Spinal cord (tissue), 10 donors: ENCODE results near the gene ST6GALNAC3. TPM values are rescaled to one million over a fixed set of nuclear protein-coding genes. Genes with fewer than 3 reads are reported as not detected.
A peak's percentile ranks its signal among the peaks of the same experiment; 100 is the strongest.

Source experiments
- DNase-seq, 6 donors: peaks; one replicate each; pipeline versions ENCODE4 v3.0.0 to v3.0.0-alpha.2; 2013 to 2015; ENCODE audit warnings: low spot score in 6 of 6, low read depth in 4 of 6
- H3K27ac ChIP-seq: one replicate; pipeline ENCODE4 v1.5.1; 2013; ENCODE audit warnings: low read depth, low read length, control low read depth
- H3K27me3 ChIP-seq: one replicate; pipeline ENCODE4 v1.6.1; 2013; ENCODE audit warnings: low read length; ENCODE audit not compliant: control insufficient read depth, insufficient read depth
- H3K36me3 ChIP-seq: one replicate; pipeline ENCODE4 v1.6.1; 2013; ENCODE audit warnings: low read length; ENCODE audit not compliant: control insufficient read depth, insufficient read depth
- H3K4me1 ChIP-seq: one replicate; pipeline ENCODE4 v1.6.1; 2013; ENCODE audit warnings: low read length; ENCODE audit not compliant: control insufficient read depth, insufficient read depth
- H3K4me3 ChIP-seq: one replicate; pipeline ENCODE4 v1.5.1; 2013; ENCODE audit warnings: low read depth, low read length, control low read depth
- H3K9me3 ChIP-seq: one replicate; pipeline ENCODE4 v1.6.1; 2013; ENCODE audit warnings: low read length; ENCODE audit not compliant: control insufficient read depth, insufficient read depth
- WGBS: methylation state at CpG from one replicate; pipeline ENCODE4 v1.1.5; 2013; ENCODE audit warnings: missing lambda C conversion rate; ENCODE audit not compliant: insufficient coverage; 5-methylcytosine and 5-hydroxymethylcytosine counted together
- polyA plus RNA-seq, 2 donors: library from polyadenylated mRNA; unstranded; fragments of 120-200 nt; gene quantifications; one replicate each; pipeline ENCODE4 v1.2.1, GENCODE V29; 2013; ENCODE audit not compliant: insufficient read length in 2 of 2
- total RNA-seq, 2 donors: library from RNA; depleted of rRNA in 1 of 2; stranded (reverse); fragments of 120-200 nt in 1 of 2; fragments of >200 nt in 1 of 2; gene quantifications; one replicate each; pipeline versions ENCODE4 v1.2.3 to v1.2.4, GENCODE V29; 2013 to 2014
- donor health status: healthy.

ST6GALNAC3 gene
- total and polyA plus RNA-seq, 4 donors: 17.2 to 64.0 (median 26.0) TPM

- WGBS: 82% methylated on average over 2 of the region's 3 CpGs
- DNase-seq: peak in 1 of 6 donors; percentile 27
- no peaks in the 10 kb centered on the region for H3K4me1 ChIP-seq
- H3K27me3 ChIP-seq: no peaks in the 10 kb centered on the region
- H3K27ac ChIP-seq: no peak overlapping the region
- no peak overlapping the region for H3K4me3 ChIP-seq
- no peaks in the 10 kb centered on the region for H3K36me3 ChIP-seq
- no peaks in the 10 kb centered on the region for H3K9me3 ChIP-seq
These were observed 540.9 kb downstream of the ST6GALNAC3 start for GRCh38 chr1:76615253-76616035.

DNA sequence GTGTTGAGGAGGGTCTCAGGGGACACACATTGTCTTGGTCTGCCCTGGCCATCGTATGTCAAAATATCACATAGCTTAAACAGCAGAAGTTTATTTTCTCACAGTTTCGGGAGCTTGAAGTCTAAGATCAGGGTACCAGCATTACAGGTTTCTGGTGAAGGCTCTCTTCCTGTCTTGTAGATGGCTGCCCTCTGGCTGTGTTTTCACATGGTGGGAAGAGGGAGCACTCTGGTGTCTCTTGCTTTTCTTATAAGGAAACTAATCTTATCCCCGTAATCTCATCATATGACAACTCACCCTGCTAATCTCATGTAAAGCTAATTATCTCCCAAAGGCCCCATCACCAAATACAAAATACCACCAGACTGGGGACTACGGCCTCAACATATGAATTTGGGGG is 545.8 kb downstream of the ST6GALNAC3 start:
- Histone ChIP-seq H3K4me1 (no peaks in the 10 kb centered on the region), H3K27me3 (no peaks in the 10 kb centered on the region), H3K27ac (no peak overlapping the region), H3K36me3 (no peaks in the 10 kb centered on the region), H3K4me3 (no peak overlapping the region), H3K9me3 (no peaks in the 10 kb centered on the region)
- 100% methylated on average over 1 of the region's 4 CpGs for WGBS
- no peak for DNase-seq

DNA sequence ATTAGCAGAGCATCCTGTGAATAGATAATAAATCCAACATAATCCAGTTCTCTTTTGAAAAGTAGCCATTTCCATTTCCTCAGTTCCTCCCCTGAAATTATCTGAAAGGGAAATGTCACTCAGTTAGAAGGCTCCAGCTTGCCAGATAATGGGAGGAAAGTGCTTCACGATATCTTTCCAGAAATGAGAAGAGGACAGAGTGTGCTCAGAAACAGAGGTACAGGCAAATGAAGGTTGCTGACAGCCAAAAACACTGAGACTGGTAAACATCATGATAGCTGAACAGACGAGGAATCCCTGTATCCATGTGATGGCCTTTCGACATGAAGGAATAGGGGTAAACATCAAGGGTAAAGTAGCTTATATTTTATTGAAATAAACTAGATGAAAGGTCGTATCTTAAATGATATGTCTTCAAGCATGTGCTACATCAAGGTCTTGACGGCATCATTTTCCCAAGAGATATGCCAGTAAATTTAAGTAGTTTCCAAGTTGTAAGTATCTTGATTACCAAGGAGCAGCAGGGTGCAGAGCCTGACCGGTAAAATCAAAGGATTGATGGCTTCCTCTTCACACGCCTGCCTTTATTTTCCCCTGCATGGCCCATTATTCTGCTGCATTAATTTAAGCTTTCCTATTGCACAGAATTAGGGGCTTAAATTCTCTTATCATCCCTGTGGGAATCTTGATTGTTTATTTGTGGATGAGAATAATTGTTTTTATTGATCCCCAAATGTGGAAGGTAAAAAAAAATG is 548.4 kb downstream of the ST6GALNAC3 start:
- peak in 1 of 6 donors; percentile 58 for DNase-seq
- WGBS: 56% methylated on average over 4 of the region's 7 CpGs
- no peaks in the 10 kb centered on the region for H3K4me1 ChIP-seq
- H3K36me3 ChIP-seq: no peaks in the 10 kb centered on the region
- H3K27ac ChIP-seq: no peak overlapping the region
- no peaks in the 10 kb centered on the region for H3K9me3 ChIP-seq
- no peaks in the 10 kb centered on the region for H3K27me3 ChIP-seq
- no peak overlapping the region for H3K4me3 ChIP-seq

DNA sequence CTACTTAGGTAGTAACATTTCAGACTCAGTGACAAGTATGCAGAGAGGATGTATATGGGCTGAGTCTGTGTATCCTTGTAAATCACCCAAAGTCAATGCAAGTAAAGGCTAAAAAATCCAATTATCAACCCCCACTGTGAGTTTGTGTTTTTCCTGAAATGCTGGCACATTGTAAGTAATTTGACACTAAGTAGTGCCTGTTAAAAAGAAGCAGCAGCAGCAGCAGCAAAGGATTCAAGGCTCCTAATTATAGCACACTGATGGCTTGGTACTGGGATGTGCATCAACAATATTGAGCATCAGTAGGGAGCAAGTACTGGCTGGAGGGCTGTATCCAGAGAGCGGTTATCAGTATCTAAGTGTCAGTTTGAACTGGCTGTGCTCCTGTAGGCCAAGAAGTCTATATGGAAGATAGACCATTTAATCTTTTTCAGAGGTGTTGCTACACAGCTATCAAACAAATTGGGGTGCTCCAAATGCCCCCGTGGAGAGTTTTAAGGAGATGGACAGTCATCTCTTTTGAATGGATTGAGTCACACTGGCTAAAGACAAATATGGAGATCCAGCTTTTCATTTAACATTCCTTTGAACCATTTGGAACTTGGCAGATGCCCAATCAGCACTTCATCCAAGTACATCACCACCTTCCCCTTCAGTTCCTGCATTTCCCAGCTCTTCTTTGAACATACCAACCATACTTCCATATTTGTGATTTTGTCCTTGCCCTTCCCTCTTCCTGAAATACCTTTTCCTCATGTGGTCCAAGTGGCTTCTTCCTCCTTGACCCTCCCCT is 551.5 kb downstream of the ST6GALNAC3 start:
- Histone ChIP-seq H3K27ac (no peak overlapping the region), H3K9me3 (no peaks in the 10 kb centered on the region), H3K27me3 (no peaks in the 10 kb centered on the region), H3K4me1 (no peaks in the 10 kb centered on the region), H3K36me3 (no peaks in the 10 kb centered on the region), H3K4me3 (no peak overlapping the region)
- DNase-seq: peak in 2 of 6 donors; percentile 13 to 61
- WGBS: 78% methylated on average over 1 of the region's 2 CpGs

GRCh38 chr1:76627498-76627897 is 553.0 kb downstream of the ST6GALNAC3 start:
- no peaks in the 10 kb centered on the region for H3K36me3 ChIP-seq
- no peak overlapping the region for H3K4me3 ChIP-seq
- WGBS: 60% methylated on average over 1 of the region's 5 CpGs
- H3K9me3 ChIP-seq: no peaks in the 10 kb centered on the region
- DNase-seq: no peak
- H3K4me1 ChIP-seq: no peaks in the 10 kb centered on the region
- H3K27me3 ChIP-seq: no peaks in the 10 kb centered on the region
- H3K27ac ChIP-seq: no peak overlapping the region

GRCh38 chr1:76627901-76628300 is 553.4 kb downstream of the ST6GALNAC3 start:
- no peaks in the 10 kb centered on the region for H3K9me3 ChIP-seq
- H3K27ac ChIP-seq: no peak overlapping the region
- DNase-seq: no peak
- no peaks in the 10 kb centered on the region for H3K27me3 ChIP-seq
- H3K36me3 ChIP-seq: no peaks in the 10 kb centered on the region
- no peaks in the 10 kb centered on the region for H3K4me1 ChIP-seq
- H3K4me3 ChIP-seq: no peak overlapping the region

GRCh38 chr1:76632136-76632535 is 557.6 kb downstream of the ST6GALNAC3 start:
- 60% methylated on average over 1 of the region's 3 CpGs for WGBS

DNA sequence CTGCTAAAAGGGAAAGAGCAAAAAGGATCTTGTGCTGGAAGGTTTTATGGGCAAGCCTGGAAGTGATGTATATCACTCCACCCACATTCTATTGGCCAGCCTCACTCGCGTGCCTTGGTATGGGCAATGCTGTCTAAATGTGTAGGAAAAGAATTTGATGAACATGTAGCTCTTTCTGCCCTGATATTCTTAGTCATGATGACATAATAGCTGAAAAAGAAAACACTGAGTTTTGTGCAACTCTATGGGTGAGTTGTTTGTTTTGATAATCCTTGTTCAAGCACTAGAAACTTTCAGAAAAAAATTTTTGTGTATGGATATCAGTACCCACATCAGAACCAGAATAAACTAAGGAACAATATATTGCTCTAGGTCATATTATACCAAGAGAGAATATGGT is 561.2 kb downstream of the ST6GALNAC3 start:
- Histone ChIP-seq H3K4me3 (no peak overlapping the region), H3K27me3 (no peaks in the 10 kb centered on the region), H3K27ac (no peak overlapping the region), H3K36me3 (no peaks in the 10 kb centered on the region), H3K4me1 (no peaks in the 10 kb centered on the region), H3K9me3 (no peaks in the 10 kb centered on the region)
- DNase-seq: no peak
- no CpG with 5 or more reads among the region's 2 CpGs for WGBS

More at GRCh38 chr1:76632136-76632535, 557.6 kb downstream of the ST6GALNAC3 start:
- H3K36me3 ChIP-seq: no peaks in the 10 kb centered on the region
- H3K9me3 ChIP-seq: no peaks in the 10 kb centered on the region
- no peak overlapping the region for H3K27ac ChIP-seq
- H3K4me3 ChIP-seq: no peak overlapping the region
- H3K27me3 ChIP-seq: no peaks in the 10 kb centered on the region
- no peaks in the 10 kb centered on the region for H3K4me1 ChIP-seq
- DNase-seq: peak in 1 of 6 donors; percentile 57

DNA sequence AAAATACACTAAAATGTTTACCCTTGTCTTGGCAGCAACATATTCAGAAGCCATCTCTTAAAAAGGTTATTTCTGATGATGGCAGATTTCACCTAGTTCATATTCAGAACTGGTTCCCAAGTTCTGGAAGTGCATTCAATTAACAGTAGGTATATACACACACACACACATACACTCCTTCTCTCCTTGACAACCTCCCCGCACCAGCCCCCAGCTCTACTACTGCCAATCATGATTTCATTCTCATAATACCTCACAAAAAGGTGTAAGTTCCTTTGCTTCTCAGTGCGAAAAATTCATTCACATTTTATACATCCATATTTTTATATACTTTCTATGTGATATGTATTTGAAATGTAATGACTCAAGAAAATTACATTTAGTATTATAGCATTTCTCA is 564.6 kb downstream of the ST6GALNAC3 start:
- no peak for DNase-seq
- Histone ChIP-seq H3K27ac (no peak overlapping the region), H3K4me1 (no peaks in the 10 kb centered on the region), H3K27me3 (no peaks in the 10 kb centered on the region), H3K36me3 (no peaks in the 10 kb centered on the region), H3K9me3 (no peaks in the 10 kb centered on the region), H3K4me3 (no peak overlapping the region)
- 73% methylated on average over 1 of the region's 2 CpGs for WGBS
